ENCODE results near the gene MED10.

Gene MED10

DNA sequence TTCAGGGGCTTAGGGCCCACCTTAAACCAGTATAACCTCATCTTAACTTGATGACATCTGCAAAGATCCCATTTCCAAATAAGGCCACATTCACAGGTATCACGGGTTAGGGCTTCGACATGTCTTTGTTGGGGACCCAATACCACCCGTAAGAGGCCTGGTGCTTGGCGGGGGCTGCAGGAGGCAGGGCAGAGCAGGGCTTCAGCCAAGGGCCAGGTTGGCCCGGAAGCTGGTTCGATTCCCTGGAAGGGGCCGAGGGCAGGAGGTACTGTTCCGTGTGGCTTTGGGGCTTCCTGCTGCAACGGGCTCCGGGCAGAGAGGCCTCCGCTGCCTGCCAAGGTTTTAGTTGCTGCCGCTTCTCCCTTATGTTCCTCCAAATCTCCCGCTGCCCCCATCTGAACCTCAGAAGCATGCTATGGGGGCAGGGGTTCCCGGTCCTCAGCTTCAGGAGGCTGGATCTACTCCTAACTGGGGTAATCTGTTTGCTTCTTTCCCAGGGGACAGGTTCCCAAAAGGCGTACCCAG, 29.8 kb downstream of the MED10 start:
- no peak for DNase-seq

DNA sequence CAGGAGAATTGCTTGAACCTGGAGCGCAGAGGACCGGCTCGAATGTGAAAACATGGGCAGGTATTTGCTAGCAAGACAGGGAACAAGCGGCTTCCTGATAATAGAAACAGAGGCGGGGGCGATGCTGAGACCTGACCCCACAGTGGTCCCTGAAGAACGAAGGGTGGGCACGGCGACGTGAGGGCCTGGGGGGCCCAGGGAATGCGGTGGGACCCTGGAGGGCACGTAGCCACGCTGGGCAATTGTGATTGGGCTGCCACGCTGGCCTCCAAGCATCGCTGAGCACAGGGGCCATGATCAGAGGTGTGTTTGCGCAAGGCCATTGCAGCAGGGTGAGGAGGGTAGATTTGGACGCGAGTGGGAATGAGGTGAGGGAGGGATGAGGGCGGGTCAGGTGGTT, 30.7 kb downstream of the MED10 start:
- no peak for DNase-seq

DNA sequence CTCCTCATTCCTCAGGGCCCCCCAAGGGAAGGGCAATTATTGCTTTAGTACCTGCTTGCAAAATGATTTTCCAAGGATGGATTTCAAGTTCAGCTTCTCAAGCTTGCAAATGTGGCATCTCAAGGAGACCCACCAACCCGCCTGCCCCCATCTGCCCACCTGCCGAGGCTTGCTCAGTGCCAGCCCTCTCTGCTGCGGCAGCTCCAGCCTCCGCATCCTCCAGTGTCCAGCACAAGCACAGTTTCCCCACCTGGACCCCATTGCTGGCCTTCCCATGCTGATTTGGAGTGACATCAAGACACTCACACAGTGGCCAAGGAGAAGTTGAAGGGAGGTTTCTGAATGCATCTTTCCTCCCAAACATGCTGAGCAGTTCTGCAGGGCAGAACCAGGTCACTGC, 31.2 kb downstream of the MED10 start:
- no peak for DNase-seq

- DNase-seq, result no peak
Observed at GRCh38 chr5:6344593-6344989, 33.8 kb downstream of the MED10 start.

GRCh38 chr5:6343951-6344592, 34.3 kb downstream of the MED10 start:
- DNase-seq, result no peak

DNA sequence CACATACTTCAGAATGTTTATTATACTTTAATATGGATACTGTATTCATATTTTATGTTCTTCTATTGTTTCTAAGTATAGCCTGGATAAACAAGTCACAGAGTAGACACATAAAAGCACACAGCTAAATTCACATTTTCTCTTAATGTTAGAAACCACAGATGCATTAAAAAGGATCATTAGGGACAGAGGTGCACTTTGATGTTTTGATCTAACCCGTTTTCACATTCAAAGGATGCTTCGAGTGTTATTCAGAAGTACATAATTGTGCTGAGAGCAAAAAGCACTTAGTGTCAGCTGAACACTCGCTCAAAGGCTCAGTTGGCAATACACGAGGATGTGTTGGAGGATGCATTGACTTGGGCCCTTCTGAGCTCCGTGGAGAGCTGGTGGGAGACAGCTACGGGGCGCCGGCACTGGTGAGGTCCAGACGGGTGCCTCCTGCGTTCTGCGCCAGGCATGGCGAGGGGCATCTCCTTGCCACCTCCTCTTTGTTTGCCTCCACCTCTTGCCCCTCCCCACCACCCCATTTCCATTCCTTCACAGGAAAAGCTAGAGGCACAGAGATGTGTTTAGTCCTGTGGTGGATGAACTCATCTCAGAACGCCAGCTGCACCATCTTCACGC, 35.5 kb downstream of the MED10 start:
- DNase-seq, result no peak

GRCh38 chr5:6340100-6340499, 38.2 kb downstream of the MED10 start:
- DNase-seq, result no peak

- no peak for DNase-seq
Observed at GRCh38 chr5:6338871-6339270, 39.5 kb downstream of the MED10 start.

- DNase-seq, result no peak
Observed at GRCh38 chr5:6338135-6338534, 40.2 kb downstream of the MED10 start.

GRCh38 chr5:6333182-6333905, 45.0 kb downstream of the MED10 start:
- no peak for DNase-seq

GRCh38 chr5:6328173-6328572, 50.2 kb downstream of the MED10 start:
- DNase-seq, result peak; percentile 87

GRCh38 chr5:6326776-6327175, 51.6 kb downstream of the MED10 start:
- no peak for DNase-seq

DNA sequence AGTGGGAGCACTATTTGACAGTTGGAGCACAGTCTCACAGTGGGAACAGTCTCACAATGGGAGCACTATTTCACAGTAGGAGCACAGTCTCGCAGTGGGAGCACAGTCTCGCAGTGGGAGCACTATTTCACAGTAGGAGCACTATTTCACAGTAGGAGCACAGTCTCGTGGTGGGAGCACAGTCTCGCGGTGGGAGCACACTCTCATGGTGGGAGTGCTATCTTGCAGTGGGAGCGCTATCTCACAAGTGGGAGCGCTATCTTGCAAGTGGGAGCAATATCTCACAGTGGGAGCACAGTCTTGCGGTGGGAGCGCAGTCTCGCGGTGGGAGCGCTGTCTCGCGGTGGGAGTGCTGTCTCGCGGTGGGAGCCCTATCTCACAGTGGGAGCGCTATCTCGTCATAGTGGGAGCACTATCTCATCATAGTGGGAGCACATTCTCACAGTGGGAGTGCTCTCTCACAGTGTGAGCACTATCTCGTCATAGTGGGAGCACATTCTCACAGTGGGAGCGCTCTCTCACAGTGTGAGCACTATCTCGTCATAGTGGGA, 56.1 kb downstream of the MED10 start:
- DNase-seq, result peak; percentile 21
